ENCODE measurements around the gene TRIM42.

- TF ChIP-seq POLR2A (IDR thresholded peaks at IDR 0.05) = no peak
- no peak for TF ChIP-seq CTCF (IDR thresholded peaks at IDR 0.05)
These were observed 41.3 kb upstream of the TRIM42 start for GRCh38 chr3:140636406-140637138.

Data from breast epithelium (tissue), 3 donors.